CD4-positive, alpha-beta T cell (primary cell): ENCODE results near the gene CTIF. TPM values are rescaled to one million over a fixed set of nuclear protein-coding genes. Genes with fewer than 3 reads are reported as not detected.

Source experiments
- ATAC-seq: fragments of 200-7000 bp; cut with Tn5 transposase; one replicate; pipeline ENCODE4 v1.10.0; 2022; ENCODE audit warnings: mild to moderate bottlenecking; ENCODE audit not compliant: poor library complexity
- CTCF ChIA-PET: fragments of 350-600 bp; sonication (Branson Sonifier 250); formaldehyde crosslinking; loops from one replicate; lab custom pipeline; 2021; ENCODE audit warnings: antibody characterized with exemption, inconsistent platforms; lab: Charles Lee
- POLR2A ChIA-PET: fragments of 350-600 bp; sonication (Branson Sonifier 250); formaldehyde crosslinking; loops from one replicate; lab custom pipeline; 2021; ENCODE audit warnings: antibody characterized with exemption, inconsistent platforms; lab: Charles Lee
- DNase-seq, 14 experiments: peaks; one replicate each; pipeline ENCODE4 v3.0.0-alpha.2; 2013 to 2020; ENCODE audit warnings: mixed read lengths in 2 of 14
- H3K27ac ChIP-seq, 2 donors: one replicate each; pipeline versions ENCODE4 v1.5.1 to v1.7.0; 2013; ENCODE audit warnings: low read length in 2 of 2, low read depth in 1 of 2, mild to moderate bottlenecking in 1 of 2
- H3K27me3 ChIP-seq, 2 experiments: 1 replicate in 1 of 2; 2 replicates in 1 of 2; pipeline versions ENCODE4 v1.6.1 to v1.7.0; 2013; ENCODE audit warnings: low read length in 2 of 2, control low read depth in 1 of 2, mild to moderate bottlenecking in 1 of 2, moderate library complexity in 1 of 2; ENCODE audit not compliant: insufficient read depth in 2 of 2, control insufficient read depth in 1 of 2
- H3K36me3 ChIP-seq: one replicate; pipeline ENCODE4 v1.6.1; 2013; ENCODE audit warnings: low read length, control low read depth; ENCODE audit not compliant: insufficient read depth
- H3K4me1 ChIP-seq: one replicate; pipeline ENCODE4 v1.6.1; 2013; ENCODE audit warnings: low read length, control low read depth; ENCODE audit not compliant: insufficient read depth
- H3K4me3 ChIP-seq: one replicate; pipeline ENCODE4 v1.5.1; 2013; ENCODE audit warnings: mild to moderate bottlenecking, low read length, moderate library complexity
- H3K9me3 ChIP-seq, 2 experiments: 1 replicate in 1 of 2; 2 replicates in 1 of 2; pipeline versions ENCODE4 v1.6.1 to v1.7.0; 2013; ENCODE audit warnings: low read length in 2 of 2, mild to moderate bottlenecking in 2 of 2, control low read depth in 1 of 2, moderate library complexity in 1 of 2; ENCODE audit not compliant: control insufficient read depth in 1 of 2, insufficient read depth in 1 of 2
- H3K27ac Mint-ChIP-seq: one replicate; pipeline ENCODE4 v1.8.0; 2020; ENCODE audit warnings: mixed read lengths
- H3K27me3 Mint-ChIP-seq: one replicate; pipeline ENCODE4 v1.8.0; 2021; ENCODE audit warnings: mixed read lengths
- H3K36me3 Mint-ChIP-seq: one replicate; pipeline ENCODE4 v1.8.0; 2021; ENCODE audit warnings: low read depth, mixed read lengths
- H3K4me1 Mint-ChIP-seq: one replicate; pipeline ENCODE4 v1.8.0; 2021; ENCODE audit warnings: low read depth, mixed read lengths
- H3K4me3 Mint-ChIP-seq: one replicate; pipeline ENCODE4 v1.8.0; 2020; ENCODE audit warnings: mild to moderate bottlenecking, mixed read lengths
- H3K9me3 Mint-ChIP-seq: one replicate; pipeline ENCODE4 v1.8.0; 2020; ENCODE audit warnings: mixed read lengths
- intact Hi-C, 2 experiments: fragments of 100-400 bp; cut with DNase I in 1 of 2; cut with micrococcal nuclease in 1 of 2; formaldehyde crosslinking; loops; one replicate each; pipeline versions ENCODE4 v1.15.1 to v1.9.0; 2023 to 2025; cut with DNase I, micrococcal nuclease
- total RNA-seq, 174 experiments: library from RNA in 2 of 174; stranded (reverse) in 2 of 174; gene quantifications; one replicate each; pipeline ENCODE4 v1.2.3 and lab custom pipeline; 2021 to 2026
- TF ChIP-seq, protein P1 (sequence below): fragments of 200-600 bp; IDR thresholded peaks from one replicate; pipeline ENCODE4 v1.8.0; 2022; ENCODE audit warnings: antibody characterized with exemption, mild to moderate bottlenecking

The CTIF gene
- total RNA-seq, 2 experiments from 2014 or later: 1.1 to 2.9 TPM

DNA sequence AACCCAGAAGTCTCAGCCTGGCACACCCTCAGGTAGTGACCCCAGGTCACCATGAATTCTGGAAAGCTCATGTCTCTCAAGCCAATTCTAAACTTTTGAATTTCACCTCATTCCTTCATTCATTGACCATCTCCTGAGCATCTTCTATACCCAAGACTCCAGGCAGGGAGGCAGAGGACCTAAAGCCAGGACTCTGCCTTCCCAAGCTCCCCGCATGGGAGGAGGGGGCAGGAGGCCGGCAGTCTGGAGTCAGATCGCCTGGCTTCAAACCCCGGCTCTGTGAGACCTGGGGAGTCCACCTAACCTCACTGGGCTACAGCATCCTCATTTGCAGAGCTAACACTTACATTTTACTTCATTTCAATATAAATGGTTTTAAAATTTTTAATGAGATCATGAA lies 352.9 kb downstream of the CTIF start:
- Histone ChIP-seq H3K4me1 (peaks cover 3% of the 10 kb centered on the region), H3K9me3 (no peaks in the 10 kb centered on the region), H3K27ac (no peak overlapping the region), H3K36me3 (no peaks in the 10 kb centered on the region), H3K27me3 (no peaks in the 10 kb centered on the region), H3K4me3 (no peak overlapping the region)
- TF ChIP-seq, protein P1, sequence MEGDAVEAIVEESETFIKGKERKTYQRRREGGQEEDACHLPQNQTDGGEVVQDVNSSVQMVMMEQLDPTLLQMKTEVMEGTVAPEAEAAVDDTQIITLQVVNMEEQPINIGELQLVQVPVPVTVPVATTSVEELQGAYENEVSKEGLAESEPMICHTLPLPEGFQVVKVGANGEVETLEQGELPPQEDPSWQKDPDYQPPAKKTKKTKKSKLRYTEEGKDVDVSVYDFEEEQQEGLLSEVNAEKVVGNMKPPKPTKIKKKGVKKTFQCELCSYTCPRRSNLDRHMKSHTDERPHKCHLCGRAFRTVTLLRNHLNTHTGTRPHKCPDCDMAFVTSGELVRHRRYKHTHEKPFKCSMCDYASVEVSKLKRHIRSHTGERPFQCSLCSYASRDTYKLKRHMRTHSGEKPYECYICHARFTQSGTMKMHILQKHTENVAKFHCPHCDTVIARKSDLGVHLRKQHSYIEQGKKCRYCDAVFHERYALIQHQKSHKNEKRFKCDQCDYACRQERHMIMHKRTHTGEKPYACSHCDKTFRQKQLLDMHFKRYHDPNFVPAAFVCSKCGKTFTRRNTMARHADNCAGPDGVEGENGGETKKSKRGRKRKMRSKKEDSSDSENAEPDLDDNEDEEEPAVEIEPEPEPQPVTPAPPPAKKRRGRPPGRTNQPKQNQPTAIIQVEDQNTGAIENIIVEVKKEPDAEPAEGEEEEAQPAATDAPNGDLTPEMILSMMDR: no peak
- no peak overlapping the region for H3K27ac Mint-ChIP-seq
- intact Hi-C loops: no loop called here
- ChIA-PET POLR2A (no interaction called here), CTCF (no interaction called here)
- DNase-seq (no peak), ATAC-seq (no peak)
- H3K27me3 Mint-ChIP-seq: no peaks in the 10 kb centered on the region
- no peaks in the 10 kb centered on the region for H3K9me3 Mint-ChIP-seq
- H3K4me3 Mint-ChIP-seq: no peak overlapping the region
- H3K4me1 Mint-ChIP-seq: no peaks in the 10 kb centered on the region
- H3K36me3 Mint-ChIP-seq: no peaks in the 10 kb centered on the region

DNA sequence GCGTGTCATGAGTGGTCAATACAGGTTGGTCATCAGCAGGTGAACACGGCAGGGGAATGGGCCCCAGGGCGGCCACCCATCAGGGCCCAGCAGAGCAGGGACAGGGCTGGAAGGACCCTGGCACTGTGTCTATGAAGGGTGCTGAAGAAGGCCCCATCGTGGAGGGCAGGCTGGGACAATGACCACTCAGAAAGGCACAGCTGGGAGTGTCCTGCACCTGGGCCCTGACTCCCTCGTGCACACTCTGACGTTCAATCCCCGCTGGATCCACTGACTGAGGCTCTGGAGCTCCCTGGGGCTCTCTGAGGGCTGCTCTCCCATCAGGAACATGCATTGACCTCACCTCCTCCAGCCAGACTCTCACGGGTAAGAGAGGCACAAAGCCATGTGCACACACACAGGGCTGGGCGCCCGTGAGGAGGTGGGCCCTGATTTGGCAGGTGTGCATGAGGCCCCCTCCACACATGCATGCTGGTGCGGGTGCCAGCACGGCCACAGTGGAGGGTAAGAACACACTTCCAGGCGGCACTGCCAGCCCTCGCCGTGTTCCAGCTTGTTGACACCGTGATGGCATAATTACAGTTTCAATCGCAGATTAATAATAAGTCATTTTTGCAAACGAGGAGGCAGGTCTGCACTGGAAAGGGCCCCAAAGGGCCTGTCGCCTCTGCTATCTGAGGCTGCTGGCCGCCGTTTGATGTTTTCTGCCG lies 353.5 kb downstream of the CTIF start:
- no peak overlapping the region for H3K27ac ChIP-seq
- CTCF ChIA-PET: no interaction called here
- Mint-ChIP-seq H3K27me3 (no peaks in the 10 kb centered on the region), H3K4me3 (no peak overlapping the region), H3K36me3 (no peaks in the 10 kb centered on the region), H3K4me1 (no peaks in the 10 kb centered on the region), H3K27ac (no peak overlapping the region), H3K9me3 (no peaks in the 10 kb centered on the region)
- H3K36me3 ChIP-seq: no peaks in the 10 kb centered on the region
- ATAC-seq (no peak), DNase-seq (no peak)
- H3K9me3 ChIP-seq: no peaks in the 10 kb centered on the region
- H3K4me3 ChIP-seq: no peak overlapping the region
- peaks cover 5% of the 10 kb centered on the region for H3K4me1 ChIP-seq
- TF ChIP-seq, protein P1: no peak
- POLR2A ChIA-PET: no interaction called here
- intact Hi-C loops: no loop called here
- no peaks in the 10 kb centered on the region for H3K27me3 ChIP-seq

DNA sequence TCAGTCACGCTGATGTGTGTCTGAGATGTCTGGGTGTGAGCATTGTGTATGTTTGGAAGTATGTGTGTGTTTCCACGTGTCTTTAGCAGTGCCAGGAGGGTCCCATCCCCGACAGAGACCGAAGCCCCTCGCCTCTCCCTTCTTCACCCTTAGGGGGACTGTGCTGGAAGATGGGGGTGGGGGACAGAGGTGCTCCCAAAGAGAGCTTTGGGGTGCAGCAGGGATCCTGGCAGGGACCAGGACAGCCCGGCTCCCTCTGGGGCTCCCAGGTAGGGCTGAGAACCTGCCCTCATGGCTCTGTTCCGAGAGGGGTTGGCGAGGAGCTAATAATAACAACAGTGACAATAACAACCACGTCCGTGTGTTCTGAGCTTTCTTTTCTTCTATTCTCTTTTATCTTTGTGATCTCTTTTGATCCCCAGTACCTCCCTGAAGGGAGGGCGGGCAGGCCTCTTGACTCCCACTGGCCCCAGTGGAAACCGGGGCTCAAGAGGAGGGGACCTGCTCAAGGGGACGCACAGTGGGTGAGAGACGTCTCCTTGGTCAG lies 354.3 kb downstream of the CTIF start:
- H3K27ac ChIP-seq: no peak overlapping the region
- no peak overlapping the region for H3K4me3 Mint-ChIP-seq
- no peaks in the 10 kb centered on the region for H3K4me1 Mint-ChIP-seq
- POLR2A ChIA-PET: no interaction called here
- no peaks in the 10 kb centered on the region for H3K36me3 ChIP-seq
- TF ChIP-seq, protein P1: no peak
- no peaks in the 10 kb centered on the region for H3K9me3 Mint-ChIP-seq
- ATAC-seq: no peak
- peaks cover 7% of the 10 kb centered on the region for H3K4me1 ChIP-seq
- H3K27me3 ChIP-seq: no peaks in the 10 kb centered on the region
- no peaks in the 10 kb centered on the region for H3K9me3 ChIP-seq
- H3K27ac Mint-ChIP-seq: no peak overlapping the region
- intact Hi-C loops: no loop called here
- no peak overlapping the region for H3K4me3 ChIP-seq
- no peak for DNase-seq
- no peaks in the 10 kb centered on the region for H3K36me3 Mint-ChIP-seq
- CTCF ChIA-PET: no interaction called here
- H3K27me3 Mint-ChIP-seq: no peaks in the 10 kb centered on the region
